GM21423 (cell line): ENCODE results near the gene KIAA1586.

ENCODE experiments used
- ATAC-seq: cut with Tn5 transposase; IDR thresholded peaks from one replicate; pipeline ENCODE4 v1.9.1; 2021; ENCODE audit warnings: mild to moderate bottlenecking, moderate library complexity; ENCODE audit not compliant: unreplicated experiment

Gene KIAA1586

GRCh38 chr6:57102976-57103375 is 56.5 kb downstream of the KIAA1586 start:
- ATAC-seq = no peak

- no peak for ATAC-seq
Observed at GRCh38 chr6:57104336-57104735, 57.8 kb downstream of the KIAA1586 start.
